ENCODE measurements around the gene EPB41L2.

EPB41L2 gene

DNA sequence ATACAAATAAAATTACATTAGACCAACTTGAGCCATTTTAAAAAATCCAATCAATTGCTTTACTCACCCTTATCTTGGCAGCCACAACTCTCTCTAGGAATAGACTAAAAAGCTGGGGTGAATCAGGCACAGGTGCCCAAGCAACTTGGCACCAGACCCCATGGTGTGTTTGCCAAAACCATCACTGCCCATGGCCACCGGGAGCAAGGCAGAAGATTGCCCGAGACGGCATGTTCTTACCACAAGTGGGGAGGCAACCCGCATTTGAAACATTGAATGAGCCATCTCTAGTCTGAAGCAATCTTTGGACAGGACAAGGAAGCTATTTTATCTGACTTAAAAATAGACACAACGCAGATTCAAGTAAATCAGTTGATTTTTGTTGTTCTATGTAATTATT lies 166.8 kb downstream of the EPB41L2 start:
- no peak for DNase-seq

- DNase-seq: no peak
Measured at GRCh38 chr6:130895516-130895915, 167.5 kb downstream of the EPB41L2 start.

GRCh38 chr6:130893766-130894165 lies 169.3 kb downstream of the EPB41L2 start:
- DNase-seq: no peak

GRCh38 chr6:130893277-130893676 lies 169.8 kb downstream of the EPB41L2 start:
- no peak for DNase-seq

- no peak for DNase-seq
Measured at GRCh38 chr6:130890521-130890971, 172.5 kb downstream of the EPB41L2 start.

- DNase-seq: no peak
Measured at GRCh38 chr6:130889423-130889822, 173.6 kb downstream of the EPB41L2 start.

DNA sequence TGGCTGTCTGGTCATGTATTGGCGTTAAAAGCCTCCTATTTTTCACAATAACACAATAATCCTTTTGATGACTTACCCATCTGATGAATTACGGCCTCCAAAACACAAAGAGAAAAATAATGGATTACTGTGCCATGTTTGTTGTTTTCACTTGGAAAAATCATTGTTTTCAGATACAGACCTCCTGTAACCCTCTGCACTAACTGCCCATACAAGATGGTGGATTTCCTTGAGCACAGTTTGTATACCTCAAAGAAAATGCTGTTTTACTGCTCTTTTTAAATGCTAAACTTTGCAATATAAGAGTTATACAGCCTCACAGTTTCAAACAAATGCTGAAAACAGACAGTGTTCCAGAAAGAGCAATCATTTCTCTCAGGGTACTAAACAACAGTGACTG lies 174.8 kb downstream of the EPB41L2 start:
- no peak for DNase-seq

GRCh38 chr6:130886966-130887365 lies 176.1 kb downstream of the EPB41L2 start:
- no peak for DNase-seq

DNA sequence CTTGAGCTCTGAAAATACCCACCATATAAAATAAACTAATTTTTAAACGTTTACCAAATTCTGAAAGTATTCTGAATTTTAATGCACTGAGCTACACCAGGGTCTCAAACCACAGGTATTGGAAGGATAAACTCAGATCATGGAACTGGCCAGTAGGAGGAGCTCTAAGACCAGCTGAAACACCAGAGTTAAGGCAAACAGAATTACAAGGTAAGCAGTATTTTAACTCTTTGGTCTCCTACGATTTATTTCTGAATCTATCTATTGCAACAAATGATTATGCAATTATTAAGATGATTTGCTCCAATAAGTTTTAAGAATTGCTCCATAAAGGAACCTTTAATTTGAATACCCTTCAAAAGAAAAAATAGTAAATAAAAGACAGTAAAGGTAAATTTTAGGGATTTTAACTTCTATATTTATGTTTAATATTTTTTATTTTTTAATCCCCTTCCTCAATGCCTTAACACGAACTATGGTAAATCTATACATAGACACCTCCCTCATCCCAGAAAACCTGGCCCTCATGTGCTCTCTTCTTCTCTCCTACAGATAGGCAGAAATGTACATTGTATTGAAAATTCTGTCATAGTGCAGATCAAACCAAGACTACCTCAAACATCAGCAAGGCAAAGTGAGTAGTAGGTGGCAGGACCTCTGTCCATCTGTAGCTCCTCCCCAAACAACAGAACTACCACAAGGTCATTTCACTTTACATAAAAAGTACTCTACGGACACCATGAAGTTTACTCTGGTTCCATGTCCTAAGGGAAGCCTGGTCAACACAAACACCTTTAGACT lies 177.5 kb downstream of the EPB41L2 start:
- DNase-seq: peak; percentile 8

DNA sequence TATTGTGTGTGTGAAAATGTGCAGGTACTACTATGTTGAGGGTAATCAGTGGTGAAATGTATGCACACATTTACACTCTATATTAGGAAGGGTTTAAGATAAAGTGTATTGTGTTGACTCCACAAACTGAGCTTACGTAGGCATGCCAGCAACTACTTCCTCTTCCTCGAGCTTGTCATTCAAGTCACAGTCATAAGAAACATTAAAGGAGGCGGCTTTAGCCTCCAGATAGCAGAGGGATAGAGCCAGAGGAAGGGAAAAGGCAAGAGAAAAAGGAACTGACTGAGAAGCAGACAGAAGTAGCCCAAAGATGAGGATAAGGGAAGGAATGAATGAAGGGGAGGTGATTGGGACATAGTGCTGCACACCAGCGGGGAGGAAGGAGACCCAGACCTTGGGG lies 180.7 kb downstream of the EPB41L2 start:
- DNase-seq: no peak

- no peak for DNase-seq
Measured at GRCh38 chr6:130879826-130880225, 183.2 kb downstream of the EPB41L2 start.

DNA sequence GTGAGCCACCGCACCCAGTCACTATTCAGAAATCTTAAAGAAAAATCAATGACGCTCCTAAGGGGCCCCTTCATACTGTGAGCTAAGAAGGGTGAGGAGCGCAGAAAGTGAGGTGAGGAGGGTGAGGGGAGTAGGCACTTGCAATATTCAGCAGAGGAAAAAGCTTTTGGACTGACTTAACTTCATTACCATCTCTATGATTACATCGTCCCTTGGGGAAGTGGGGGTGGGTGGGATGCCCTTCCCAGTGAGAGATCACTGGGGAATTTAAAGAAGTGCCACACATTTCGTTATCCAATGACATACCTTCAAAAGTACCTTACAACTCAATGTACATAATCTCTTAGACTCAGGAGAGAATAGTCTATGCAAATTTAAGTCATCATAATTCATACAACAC lies 189.3 kb downstream of the EPB41L2 start:
- no peak for DNase-seq

GRCh38 chr6:130872250-130873095 lies 190.6 kb downstream of the EPB41L2 start:
- DNase-seq: no peak

DNA sequence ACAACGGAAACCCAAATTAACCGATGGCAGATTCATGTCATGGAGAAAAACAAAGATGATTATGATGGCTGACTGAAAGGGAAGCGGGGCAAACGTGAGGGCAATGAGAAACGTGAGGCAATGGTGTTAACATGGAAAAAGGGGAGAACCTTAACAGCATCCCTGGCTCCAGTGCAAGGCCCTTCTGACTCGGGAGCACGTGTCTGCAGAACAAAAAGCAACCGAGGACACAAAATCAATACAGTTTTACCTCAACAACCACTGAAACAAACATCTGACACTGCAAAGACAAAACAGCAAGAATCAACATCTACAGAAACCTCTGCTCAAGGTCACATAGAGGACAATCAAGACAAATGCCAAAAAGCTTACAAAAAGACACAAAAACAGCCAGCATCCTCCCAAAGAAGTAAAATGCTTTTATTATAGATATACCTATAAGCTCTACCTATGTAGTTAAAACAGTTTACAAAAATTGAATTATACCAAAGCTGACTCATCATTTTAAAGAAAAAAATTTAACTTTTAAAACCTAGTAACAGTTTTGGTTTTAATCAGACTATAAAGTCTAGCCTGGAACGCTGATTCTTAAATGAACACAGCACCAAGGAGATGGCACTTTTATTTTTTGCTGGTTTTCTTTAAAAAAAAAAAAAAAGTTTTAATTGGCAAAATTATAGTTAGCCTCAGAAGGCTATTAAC lies 192.7 kb downstream of the EPB41L2 start:
- no peak for DNase-seq

GRCh38 chr6:130869681-130870080 lies 193.4 kb downstream of the EPB41L2 start:
- DNase-seq: no peak

DNA sequence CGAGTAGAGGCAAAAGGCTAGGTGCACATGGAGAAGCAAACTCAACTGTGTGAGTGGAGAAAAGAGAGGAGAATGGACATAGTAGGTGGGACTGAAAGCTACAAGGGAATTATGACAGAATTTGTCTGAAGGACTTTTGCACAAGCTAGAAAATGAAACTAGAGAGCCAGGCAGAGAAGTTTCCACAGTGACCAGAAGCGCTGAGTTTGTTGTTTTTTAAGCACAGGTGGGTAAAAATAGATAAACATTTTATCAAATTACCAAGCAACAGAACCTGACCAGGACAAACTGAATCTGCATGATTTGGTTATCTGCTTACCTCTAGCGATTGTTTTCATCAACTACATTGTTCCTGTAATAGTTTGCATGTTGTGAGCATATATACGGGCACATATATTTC lies 197.3 kb downstream of the EPB41L2 start:
- DNase-seq: no peak

- no peak for DNase-seq
Measured at GRCh38 chr6:130864344-130864743, 198.7 kb downstream of the EPB41L2 start.

GRCh38 chr6:130863415-130864230 lies 199.4 kb downstream of the EPB41L2 start:
- DNase-seq: no peak

GRCh38 chr6:130862370-130862769 lies 200.7 kb downstream of the EPB41L2 start:
- DNase-seq: no peak

GRCh38 chr6:130859161-130859867 lies 203.7 kb downstream of the EPB41L2 start:
- no peak for DNase-seq

DNA sequence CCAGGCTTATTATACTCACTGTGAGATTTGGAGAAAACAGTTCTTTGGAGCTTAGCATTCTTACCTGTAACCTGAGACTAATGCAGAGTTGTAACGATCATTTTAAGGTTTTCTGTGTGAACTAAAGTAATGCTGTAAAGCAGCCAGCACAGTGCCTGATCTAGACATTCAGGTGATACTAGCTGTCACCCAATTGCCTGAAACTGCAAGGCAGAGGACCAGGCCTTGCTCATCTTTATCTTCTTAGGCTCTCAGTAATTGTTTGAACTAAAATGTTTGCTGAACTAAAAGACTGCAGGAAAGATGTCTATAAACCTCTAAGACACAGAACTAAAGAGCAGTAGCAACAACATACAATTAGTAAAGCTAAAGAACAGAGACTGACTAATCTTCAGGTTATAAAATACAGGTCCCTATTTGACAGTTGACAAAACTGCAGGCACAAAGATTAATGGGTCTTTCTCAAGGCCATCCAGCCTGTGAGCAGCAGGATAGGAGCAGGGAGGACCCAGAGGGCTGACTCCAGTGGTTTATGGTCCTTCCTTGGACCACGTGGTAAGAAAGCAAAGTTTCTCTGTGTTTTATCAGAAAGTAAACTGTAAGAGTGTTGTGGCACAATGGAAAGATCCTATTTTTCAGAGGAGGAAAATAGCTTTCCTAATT lies 204.4 kb downstream of the EPB41L2 start:
- DNase-seq: no peak

Data from DMS79 (cell line).